Renal cortex interstitium (tissue), 11 donors: ENCODE results near the gene IMPG1. TPM values are rescaled to one million over a fixed set of nuclear protein-coding genes. Genes with fewer than 3 reads are reported as not detected.
"Not testable (repeated sequence)": the region's sequence is repeated elsewhere in the genome, so short reads cannot be mapped to it uniquely, and the experiment has no call there.

ENCODE experiments used
- DNase-seq, 11 donors: peaks; one replicate each; pipeline ENCODE4 v3.0.0-alpha.2; 2013; ENCODE audit warnings: low read depth in 9 of 11, low spot score in 4 of 11; ENCODE audit errors: extremely low read depth in 1 of 11
- polyA plus RNA-seq, 3 donors: library from polyadenylated mRNA; unstranded; fragments of 120-200 nt; gene quantifications; one replicate each; pipeline ENCODE4 v1.2.1, GENCODE V29; 2013; ENCODE audit not compliant: insufficient read length in 3 of 3

The IMPG1 gene
- polyA plus RNA-seq, 3 donors = 2.4 to 4.8 (median 2.9) TPM

- no peak for DNase-seq
Observed at GRCh38 chr6:75906871-75907270, 165.6 kb downstream of the IMPG1 start.

DNA sequence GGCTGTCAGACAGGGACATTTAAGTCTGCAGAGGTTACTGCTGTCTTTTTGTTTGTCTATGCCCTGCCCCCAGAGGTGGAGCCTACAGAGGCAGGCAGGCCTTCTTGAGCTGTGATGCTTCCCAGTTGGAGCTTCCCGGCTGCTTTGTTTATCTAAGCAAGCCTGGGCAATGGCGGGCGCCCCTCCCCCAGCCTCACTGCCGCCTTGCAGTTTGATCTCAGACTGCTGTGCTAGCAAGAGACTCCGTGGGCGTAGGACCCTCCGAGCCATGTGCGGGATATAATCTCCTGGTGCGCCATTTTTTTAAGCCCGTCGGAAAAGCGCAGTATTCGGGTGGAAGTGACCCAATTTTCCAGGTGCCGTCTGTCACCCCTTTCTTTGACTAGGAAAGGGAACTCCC, 167.3 kb downstream of the IMPG1 start:
- DNase-seq = not testable (repeated sequence)

GRCh38 chr6:75900216-75900615, 172.2 kb downstream of the IMPG1 start:
- not testable (repeated sequence) for DNase-seq

- DNase-seq = no peak
Observed at GRCh38 chr6:75896526-75896925, 175.9 kb downstream of the IMPG1 start.

DNA sequence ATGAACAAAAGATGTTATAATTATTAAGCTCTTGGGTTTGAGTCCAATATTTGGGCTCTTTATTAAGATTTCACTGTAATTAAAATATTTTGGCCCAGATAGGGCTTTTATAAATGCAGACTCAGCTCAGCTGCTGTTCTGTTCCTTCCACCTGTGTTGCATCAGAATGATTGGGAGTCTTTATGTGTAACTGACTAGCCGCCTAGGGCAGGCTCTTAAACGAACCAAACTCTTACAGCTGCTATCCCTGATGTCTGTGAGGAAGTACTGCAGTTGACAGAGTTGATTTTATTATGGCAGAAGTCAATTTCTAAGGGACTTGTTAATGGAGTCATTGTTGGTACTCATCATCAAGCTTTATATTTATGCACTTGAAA, 178.7 kb downstream of the IMPG1 start:
- DNase-seq = no peak

- DNase-seq = peak; percentile 33 to 71 (median 54)
Observed at GRCh38 chr6:75893058-75893775, 179.2 kb downstream of the IMPG1 start.

DNA sequence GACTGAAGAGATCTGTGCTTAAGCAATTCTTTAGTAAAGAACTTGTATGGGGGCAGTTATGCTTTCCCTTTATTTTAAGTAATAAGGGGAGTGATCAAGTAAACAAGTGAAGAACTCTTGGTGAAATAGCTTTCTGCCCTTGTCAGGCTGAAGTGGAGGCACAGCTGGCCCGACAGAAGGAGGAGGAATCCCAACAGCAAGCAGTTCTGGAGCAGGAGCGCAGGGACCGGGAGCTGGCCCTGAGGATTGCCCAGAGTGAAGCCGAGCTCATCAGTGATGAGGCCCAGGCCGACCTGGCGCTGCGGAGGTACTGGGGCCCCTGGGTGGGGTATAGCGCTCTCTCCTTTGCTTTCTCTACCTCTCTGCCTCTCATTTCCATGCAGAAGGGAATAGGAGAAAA, 180.1 kb downstream of the IMPG1 start:
- DNase-seq = no peak

GRCh38 chr6:75884822-75885221, 187.6 kb downstream of the IMPG1 start:
- DNase-seq = no peak

DNA sequence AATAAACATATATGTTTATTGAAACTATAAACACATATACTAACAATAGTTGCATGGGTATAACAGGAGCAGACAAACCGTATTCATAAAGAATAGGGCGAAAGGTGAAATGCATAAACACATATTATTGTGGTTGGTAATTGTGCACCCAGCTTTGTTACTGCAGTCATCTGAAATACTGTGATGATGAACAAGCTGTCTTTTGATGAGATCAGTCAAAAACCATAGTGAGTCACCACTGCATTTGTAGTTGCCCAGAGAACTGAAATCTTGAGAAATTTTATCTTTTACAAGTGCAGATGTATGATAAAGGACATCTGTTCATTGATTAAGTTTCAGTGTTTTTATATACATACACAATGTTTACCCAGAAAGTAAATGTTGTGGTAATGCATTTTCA, 189.7 kb downstream of the IMPG1 start:
- DNase-seq = no peak

- DNase-seq = no peak
Observed at GRCh38 chr6:75880305-75880704, 192.2 kb downstream of the IMPG1 start.

DNA sequence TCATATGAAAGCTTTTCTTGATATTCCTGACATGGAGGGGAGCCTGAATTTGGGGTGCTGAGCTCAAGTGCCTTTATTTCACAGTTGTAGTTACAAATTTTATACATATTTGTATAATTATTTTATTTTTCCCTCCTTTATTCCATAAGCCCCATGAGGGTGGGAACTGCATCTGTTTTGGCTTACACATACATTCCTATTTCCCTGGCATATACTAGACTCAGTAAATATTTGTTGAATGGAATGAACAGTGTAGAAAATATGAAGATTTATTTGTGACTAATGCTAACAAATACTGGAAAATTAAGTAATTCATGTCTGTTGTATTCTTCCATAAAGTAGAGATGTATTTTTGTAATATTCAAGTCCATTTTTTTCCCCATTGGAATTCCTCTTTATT, 196.3 kb downstream of the IMPG1 start:
- DNase-seq = no peak

DNA sequence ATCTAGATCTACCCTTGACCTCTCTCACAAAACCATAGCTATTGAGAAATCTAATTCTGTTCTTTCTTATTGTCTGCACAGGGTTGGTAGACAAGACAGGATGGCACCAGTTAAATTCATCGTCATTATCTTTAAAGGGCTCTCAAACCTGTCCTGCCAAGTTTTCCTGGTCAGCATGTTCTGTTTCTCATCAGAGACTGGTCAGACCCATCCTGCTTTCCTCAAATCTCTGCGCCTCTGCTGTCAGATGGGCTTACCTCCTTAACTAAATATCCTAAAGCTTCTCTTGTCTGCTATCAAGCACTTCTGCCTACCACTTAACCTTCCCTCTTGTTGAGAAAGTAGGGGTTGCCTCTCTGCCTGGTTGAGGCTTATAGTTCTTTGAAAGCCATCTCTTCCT, 198.2 kb downstream of the IMPG1 start:
- no peak for DNase-seq
